WERI-Rb-1 (cell line): ENCODE data around the gene CD27.
A peak's percentile ranks its signal among the peaks of the same experiment; 100 is the strongest.
"Not testable (repeated sequence)": the region's sequence is repeated elsewhere in the genome, so short reads cannot be mapped to it uniquely, and the experiment has no call there.

Experiments
- DNase-seq: peaks from one replicate; pipeline ENCODE4 v3.0.0-alpha.2; 2020
- H3K27ac ChIP-seq: fragments of 250-450 bp; sonication (Bioruptor Pico); 2 replicates; pipeline ENCODE4 v1.5.1; 2020; ENCODE audit warnings: mild to moderate bottlenecking, moderate library complexity
- H3K27me3 ChIP-seq: fragments of 250-450 bp; sonication (Bioruptor Pico); 2 replicates; pipeline ENCODE4 v1.5.1; 2021; ENCODE audit warnings: mild to moderate bottlenecking, low read depth, moderate library complexity; ENCODE audit not compliant: insufficient read depth, severe bottlenecking
- H3K36me3 ChIP-seq: fragments of 250-450 bp; sonication (Bioruptor Pico); 2 replicates; pipeline ENCODE4 v1.5.1; 2020; ENCODE audit warnings: mild to moderate bottlenecking, moderate library complexity
- H3K4me3 ChIP-seq: 2 replicates; pipeline ENCODE4 v1.5.1; 2011; ENCODE audit warnings: low read depth, mild to moderate bottlenecking, control low read depth, low read length
- H3K9me3 ChIP-seq: fragments of 250-450 bp; sonication (Bioruptor Pico); 2 replicates; pipeline ENCODE4 v1.5.1; 2021; ENCODE audit warnings: mild to moderate bottlenecking, moderate library complexity; ENCODE audit not compliant: severe bottlenecking
- TF ChIP-seq, protein P1 (sequence below): IDR thresholded peaks from 2 replicates; pipeline ENCODE4 v1.5.1; 2011; ENCODE audit warnings: low read depth, mild to moderate bottlenecking, control low read depth, inconsistent platforms, low read length

CD27 gene

DNA sequence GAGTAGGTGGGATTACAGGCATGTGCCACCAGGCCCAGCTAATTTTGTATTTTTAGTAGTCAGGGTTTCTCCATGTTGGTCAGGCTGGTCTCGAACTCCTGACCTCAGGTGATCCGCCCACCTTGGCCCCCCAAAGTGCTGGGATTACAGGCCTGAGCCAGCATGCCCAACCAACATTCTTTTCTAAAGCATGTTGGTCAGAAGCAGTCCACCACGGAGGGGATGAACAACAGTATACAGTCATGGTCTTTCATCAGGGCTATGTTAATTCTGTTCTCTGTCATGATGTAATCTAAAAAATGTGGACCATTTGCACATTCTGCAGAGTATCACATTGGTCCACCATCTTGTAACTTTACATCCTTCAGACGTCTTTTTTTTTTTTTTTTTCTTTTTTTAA, 44.7 kb downstream of the CD27 start:
- Histone ChIP-seq H3K27ac (no peak overlapping the region), H3K36me3 (peaks cover 15% of the 10 kb centered on the region), H3K27me3 (no peaks in the 10 kb centered on the region), H3K4me3 (no peak overlapping the region), H3K9me3 (no peaks in the 10 kb centered on the region)
- no peak for DNase-seq
- TF ChIP-seq, protein P1, sequence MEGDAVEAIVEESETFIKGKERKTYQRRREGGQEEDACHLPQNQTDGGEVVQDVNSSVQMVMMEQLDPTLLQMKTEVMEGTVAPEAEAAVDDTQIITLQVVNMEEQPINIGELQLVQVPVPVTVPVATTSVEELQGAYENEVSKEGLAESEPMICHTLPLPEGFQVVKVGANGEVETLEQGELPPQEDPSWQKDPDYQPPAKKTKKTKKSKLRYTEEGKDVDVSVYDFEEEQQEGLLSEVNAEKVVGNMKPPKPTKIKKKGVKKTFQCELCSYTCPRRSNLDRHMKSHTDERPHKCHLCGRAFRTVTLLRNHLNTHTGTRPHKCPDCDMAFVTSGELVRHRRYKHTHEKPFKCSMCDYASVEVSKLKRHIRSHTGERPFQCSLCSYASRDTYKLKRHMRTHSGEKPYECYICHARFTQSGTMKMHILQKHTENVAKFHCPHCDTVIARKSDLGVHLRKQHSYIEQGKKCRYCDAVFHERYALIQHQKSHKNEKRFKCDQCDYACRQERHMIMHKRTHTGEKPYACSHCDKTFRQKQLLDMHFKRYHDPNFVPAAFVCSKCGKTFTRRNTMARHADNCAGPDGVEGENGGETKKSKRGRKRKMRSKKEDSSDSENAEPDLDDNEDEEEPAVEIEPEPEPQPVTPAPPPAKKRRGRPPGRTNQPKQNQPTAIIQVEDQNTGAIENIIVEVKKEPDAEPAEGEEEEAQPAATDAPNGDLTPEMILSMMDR = no peak

DNA sequence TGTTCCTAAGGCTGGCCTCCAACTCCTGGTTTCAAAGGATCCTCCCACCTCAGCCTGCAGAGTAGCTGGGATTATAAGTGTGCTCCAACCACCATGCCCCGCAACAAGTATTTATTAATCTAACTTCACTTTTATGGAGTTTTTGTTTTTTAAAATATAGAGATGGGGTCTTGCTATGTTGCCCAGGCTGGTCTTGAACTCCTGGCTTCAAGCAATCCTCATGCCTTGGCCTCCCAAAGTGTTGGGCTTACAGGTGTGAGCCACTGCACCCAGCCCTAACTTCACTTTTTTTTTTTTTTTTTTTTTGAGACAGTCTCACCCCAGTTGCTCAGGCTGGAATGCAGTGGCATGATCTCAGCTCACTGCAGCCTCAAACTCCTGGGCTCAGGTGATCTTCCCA, 45.9 kb downstream of the CD27 start:
- not testable (repeated sequence) for H3K9me3 ChIP-seq, H3K4me3 ChIP-seq, DNase-seq, H3K27ac ChIP-seq, H3K27me3 ChIP-seq
- H3K36me3 ChIP-seq = peaks cover 23% of the 10 kb centered on the region

DNA sequence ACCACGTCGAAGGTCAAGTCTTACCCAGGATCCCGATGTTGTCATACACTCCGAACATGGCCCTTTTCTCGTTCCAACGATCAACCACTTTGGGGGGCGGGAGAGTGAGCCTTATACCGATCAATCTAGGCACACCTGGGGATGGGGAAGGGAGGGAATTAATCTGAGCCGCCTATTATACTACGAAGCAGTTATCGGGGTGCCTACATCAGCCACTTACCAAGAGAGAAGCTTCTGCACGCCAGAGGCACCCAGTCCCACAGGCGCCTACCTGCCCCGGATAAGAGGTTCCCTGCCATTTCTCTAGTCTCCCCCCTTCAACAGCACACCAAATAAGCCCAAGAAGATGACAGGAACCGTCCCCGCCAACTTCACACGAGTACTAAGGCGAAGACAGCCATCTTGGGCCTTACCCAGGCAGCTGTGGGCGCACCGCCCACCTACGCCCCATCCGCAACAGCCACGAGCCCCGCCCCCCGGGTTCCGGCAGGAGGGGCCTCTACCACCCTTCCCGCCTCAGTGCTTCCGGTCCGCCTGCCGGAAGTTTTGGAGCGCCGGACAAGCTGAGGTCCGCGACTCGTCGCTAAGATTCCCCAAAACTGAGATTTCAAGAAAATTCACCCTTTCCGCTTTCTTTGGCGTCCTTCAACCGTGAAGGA, 48.2 kb downstream of the CD27 start, which contains the start of gene MRPL51:
Gene MRPL51, minus strand, starts transcription at position 425 of the 659 bp plus-strand sequence. Its CDS starts 126 bp downstream, at position 299.
- Histone ChIP-seq H3K36me3 (peaks cover 45% of the 10 kb centered on the region), H3K27ac (peak within 1 kb of the TSS; percentile 99), H3K27me3 (no peaks in the 10 kb centered on the region), H3K9me3 (no peaks in the 10 kb centered on the region), H3K4me3 (peak within 1 kb of the TSS; percentile 76)
- TF ChIP-seq, protein P1 = no peak
- DNase-seq = peak; percentile 97

DNA sequence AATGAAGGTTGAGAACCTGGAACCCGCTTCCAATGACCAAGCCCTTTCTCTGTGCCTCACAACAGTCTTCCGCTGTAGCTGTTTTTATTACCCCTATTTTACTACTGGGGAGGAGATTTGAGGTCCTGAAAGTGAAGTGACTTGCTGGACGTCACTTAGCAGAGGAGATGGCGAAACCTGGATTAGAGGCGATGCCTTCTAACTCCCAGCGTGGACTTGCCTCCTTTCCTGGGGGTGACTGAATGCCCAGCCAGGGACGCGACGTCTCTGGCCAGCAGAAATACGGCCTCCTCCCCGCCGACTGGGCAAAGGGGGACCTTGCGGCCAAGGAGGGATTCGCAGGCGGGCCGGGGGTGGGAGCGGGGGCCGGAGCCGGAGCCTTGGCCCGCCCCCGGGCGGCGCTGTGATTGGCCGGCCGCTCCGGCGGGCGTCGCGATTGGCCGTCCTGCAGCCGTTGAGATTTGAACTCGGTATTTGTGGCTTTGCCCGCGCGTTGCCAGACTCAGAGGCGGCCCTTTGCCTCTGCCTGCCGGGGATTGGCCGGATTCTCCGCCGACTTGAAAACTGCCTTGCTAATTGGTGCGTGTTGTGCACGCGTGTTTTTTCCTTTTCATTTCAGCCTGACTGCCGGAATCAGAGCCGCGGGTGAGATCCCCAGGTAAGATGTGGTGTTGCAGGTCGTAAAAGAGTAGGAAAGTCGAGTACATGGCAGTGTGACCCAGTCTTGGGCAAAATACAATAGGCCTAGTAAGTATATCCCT, 48.9 kb downstream of the CD27 start, which contains the start of gene NCAPD2:
Gene NCAPD2, plus strand, starts transcription at position 606 of the 761 bp plus-strand sequence. CDS start 997 bp downstream, outside the sequence.
- TF ChIP-seq, protein P1 = no peak
- Histone ChIP-seq H3K4me3 (peak within 1 kb of the TSS; percentile 76), H3K36me3 (peaks cover 52% of the 10 kb centered on the region), H3K9me3 (no peaks in the 10 kb centered on the region), H3K27me3 (no peaks in the 10 kb centered on the region), H3K27ac (peak within 1 kb of the TSS; percentile 99)
- DNase-seq = peak; percentile 97

DNA sequence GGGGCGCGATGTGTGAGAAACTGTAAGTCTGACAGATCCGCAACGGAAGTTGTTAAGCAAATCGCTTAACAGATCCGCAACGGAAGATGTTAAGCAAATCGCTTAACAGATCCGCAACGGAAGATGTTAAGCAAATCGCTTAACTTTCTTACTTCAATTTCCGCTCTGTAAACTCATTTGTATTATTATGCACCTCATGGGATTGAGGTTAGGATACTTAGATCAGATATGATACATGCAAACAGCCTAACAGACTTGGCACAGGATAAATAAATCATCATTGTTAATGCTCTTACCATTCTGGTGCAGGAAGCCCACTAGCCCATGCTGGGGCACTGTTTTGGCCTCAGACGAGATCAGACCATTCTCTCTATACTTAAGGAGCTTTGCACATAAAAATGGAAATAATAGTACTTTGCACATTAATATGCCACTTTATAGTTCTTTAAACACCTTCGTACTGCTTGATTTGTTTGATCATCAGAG, 49.5 kb downstream of the CD27 start:
- TF ChIP-seq, protein P1 = 0 out of 2 replicates have a peak, but pooled peaks have one; percentile 19
- peak; percentile 23 for DNase-seq
- Histone ChIP-seq H3K36me3 (peaks cover 58% of the 10 kb centered on the region), H3K27me3 (no peaks in the 10 kb centered on the region), H3K9me3 (no peaks in the 10 kb centered on the region), H3K4me3 (peak overlapping the region; percentile 76), H3K27ac (peak overlapping the region; percentile 99)

DNA sequence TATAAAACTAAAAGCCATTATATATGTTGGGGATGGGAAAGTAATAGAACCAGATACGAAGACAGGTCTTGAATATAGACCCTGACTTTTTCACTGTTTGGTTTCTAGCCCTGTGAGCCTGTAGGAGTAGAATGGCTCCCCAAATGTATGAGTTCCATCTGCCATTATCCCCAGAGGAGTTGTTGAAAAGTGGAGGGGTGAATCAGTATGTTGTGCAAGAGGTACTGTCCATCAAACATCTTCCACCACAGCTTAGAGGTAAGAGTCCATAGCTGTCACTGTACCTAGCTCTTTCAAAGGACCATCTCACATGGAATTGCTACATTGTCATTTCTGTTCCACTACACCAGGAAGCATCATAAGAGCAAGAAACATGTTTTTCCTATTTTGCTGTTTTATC, 50.2 kb downstream of the CD27 start:
- peak overlapping the region; percentile 99 for H3K27ac ChIP-seq
- no peak for DNase-seq
- H3K4me3 ChIP-seq = peak overlapping the region; percentile 76
- no peaks in the 10 kb centered on the region for H3K27me3 ChIP-seq
- no peaks in the 10 kb centered on the region for H3K9me3 ChIP-seq
- H3K36me3 ChIP-seq = peaks cover 65% of the 10 kb centered on the region
- TF ChIP-seq, protein P1 = no peak

DNA sequence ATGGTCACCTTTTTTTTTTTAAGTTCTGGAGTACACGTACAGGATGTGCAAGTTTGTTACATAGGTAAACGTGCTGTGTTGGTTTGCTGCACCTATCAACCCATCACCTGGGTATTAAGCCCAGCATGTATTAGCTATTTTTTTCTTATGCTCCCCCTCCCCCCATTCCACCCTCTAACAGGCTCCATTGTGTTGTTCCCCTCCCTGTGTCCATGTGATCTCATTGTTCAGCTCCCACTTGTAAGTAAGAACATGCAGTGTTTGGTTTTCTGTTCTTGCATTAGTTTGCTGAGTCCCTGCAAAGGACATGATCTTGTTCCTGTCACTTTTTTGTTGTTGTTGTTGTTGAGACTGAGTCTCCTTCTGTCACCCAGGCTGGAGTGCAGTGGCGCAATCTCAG, 52.5 kb downstream of the CD27 start:
- H3K36me3 ChIP-seq = peaks cover 71% of the 10 kb centered on the region
- DNase-seq, H3K9me3 ChIP-seq, H3K27ac ChIP-seq, H3K4me3 ChIP-seq, H3K27me3 ChIP-seq: not testable (repeated sequence)
